Measurements from ENCODE around the gene AIM2.
"Not testable (repeated sequence)": the region's sequence is repeated elsewhere in the genome, so short reads cannot be mapped to it uniquely, and the experiment has no call there.

AIM2 gene, protein sequence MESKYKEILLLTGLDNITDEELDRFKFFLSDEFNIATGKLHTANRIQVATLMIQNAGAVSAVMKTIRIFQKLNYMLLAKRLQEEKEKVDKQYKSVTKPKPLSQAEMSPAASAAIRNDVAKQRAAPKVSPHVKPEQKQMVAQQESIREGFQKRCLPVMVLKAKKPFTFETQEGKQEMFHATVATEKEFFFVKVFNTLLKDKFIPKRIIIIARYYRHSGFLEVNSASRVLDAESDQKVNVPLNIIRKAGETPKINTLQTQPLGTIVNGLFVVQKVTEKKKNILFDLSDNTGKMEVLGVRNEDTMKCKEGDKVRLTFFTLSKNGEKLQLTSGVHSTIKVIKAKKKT

GRCh38 chr1:159076438-159077119 is at the start of gene AIM2:
Gene AIM2, minus strand, starts transcription at chr1:159076766. Its CDS starts 3,267 bp downstream, at chr1:159073499.
- DNase-seq (ENCODE audit: low spot score): no peak

- DNase-seq (ENCODE audit: low spot score): no peak
Observed at GRCh38 chr1:159123587-159123986, 47.0 kb upstream of the AIM2 start.

- DNase-seq (ENCODE audit: low spot score): no peak
Observed at GRCh38 chr1:159122005-159122621, 45.5 kb upstream of the AIM2 start.

GRCh38 chr1:159121526-159121925 is 45.0 kb upstream of the AIM2 start:
- DNase-seq (ENCODE audit: low spot score): no peak

GRCh38 chr1:159120317-159120716 is 43.8 kb upstream of the AIM2 start:
- DNase-seq (ENCODE audit: low spot score): no peak

GRCh38 chr1:159113596-159114433 is 37.2 kb upstream of the AIM2 start:
- no peak for DNase-seq (ENCODE audit: low spot score)

GRCh38 chr1:159103021-159103420 is 26.5 kb upstream of the AIM2 start:
- not testable (repeated sequence) for DNase-seq (ENCODE audit: low spot score)

GRCh38 chr1:159100589-159100988 is 24.0 kb upstream of the AIM2 start:
- DNase-seq (ENCODE audit: low spot score): no peak

DNA sequence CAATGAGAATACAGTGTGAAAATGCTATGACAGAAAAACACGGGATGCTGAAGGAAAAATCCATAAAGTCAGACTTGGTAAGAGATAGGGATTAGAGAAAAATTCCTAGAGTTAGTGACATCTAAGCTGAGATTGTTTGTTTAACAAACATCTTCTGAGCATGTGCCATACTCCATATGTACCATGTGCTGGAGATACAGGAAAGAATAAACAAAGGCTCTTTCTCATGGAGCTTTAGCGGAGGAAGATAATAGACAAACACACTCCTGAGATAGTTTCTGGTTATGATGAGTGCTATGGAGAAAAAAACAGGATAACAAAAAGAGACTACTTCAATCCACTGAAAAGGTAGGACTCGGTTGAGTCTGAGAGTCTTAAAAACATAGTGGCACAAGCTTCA is 22.0 kb upstream of the AIM2 start:
- no peak for DNase-seq (ENCODE audit: low spot score)

GRCh38 chr1:159092036-159092760 is 15.6 kb upstream of the AIM2 start:
- peak; percentile 56 for DNase-seq (ENCODE audit: low spot score)

DNA sequence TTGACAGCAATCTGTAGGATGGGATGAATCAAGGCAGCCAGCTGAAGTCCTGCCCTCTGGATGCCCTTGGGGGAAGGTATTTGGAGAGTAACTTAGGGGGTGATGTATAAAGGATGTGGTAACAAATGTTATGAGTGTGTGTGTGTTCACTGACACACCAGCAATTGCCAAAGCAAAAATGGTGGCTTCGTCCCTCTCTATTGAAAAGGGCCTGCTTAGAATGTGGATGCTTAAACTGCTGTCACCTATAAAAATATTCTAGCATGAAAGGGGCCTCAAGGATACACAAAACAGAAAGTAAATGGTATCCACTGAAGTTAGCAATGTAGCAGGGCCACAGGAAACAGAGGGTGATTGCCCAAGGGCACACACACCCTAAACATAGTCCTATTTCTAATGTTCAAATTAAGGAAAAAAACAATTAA is 15.1 kb upstream of the AIM2 start:
- DNase-seq (ENCODE audit: low spot score): peak; percentile 11

DNA sequence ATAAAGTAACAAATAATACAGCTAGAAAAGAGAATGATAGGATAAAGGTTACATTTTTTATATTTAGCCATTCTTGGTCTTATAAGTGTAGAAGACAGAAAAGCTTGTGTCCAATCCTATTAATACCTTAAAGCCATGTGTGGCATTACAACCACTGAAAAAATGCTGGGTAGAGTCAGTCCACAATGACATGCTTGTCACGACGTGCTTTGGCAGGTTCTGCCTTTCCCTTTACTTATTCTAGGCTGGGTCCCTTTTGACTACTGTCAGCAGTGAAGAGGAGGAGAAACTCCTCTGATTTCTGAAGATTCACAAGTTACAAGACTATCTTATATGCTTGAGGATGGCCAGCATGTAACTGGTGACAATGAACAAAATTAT is 14.6 kb upstream of the AIM2 start:
- no peak for DNase-seq (ENCODE audit: low spot score)

DNA sequence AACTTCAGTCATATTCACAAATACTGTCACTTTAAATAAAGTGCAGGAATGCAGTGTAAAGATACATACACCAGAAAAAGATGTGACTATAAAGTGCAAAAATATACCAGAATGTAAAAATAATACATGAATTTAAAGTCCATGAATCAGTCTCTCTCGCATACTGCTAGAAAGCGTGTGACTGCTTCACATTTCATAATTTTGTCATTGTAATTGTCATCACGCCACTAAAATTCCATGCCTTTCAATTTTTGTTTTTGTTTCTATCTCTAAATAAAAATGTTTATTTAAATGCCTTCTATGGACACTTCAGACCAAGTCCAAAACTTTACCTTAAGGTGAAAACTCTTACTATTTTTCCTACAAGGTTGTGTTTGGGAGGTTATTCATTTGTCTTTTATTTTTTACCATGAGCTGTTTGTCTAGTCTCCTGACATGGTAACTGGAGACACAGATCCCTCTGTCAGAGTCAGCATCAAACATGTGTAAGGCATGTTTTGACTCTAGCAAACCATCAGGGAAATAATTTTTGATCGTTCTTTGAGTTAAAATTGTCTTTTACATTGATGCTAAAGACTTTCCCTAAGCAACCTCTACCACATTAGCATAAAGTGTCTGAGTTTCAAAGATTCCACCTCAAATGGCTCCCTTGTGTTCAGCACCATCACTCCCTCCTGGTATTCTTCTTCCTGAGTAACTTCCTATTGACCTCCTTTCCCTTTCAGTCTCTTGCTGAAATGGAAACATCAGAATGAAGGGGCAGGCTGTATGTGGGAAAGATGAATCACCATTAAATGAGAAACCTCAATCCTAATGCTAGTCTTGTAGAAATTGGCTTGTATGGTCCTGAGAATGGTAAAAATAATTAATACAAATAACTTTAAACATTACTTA is 14.0 kb upstream of the AIM2 start:
- DNase-seq (ENCODE audit: low spot score): no peak

DNA sequence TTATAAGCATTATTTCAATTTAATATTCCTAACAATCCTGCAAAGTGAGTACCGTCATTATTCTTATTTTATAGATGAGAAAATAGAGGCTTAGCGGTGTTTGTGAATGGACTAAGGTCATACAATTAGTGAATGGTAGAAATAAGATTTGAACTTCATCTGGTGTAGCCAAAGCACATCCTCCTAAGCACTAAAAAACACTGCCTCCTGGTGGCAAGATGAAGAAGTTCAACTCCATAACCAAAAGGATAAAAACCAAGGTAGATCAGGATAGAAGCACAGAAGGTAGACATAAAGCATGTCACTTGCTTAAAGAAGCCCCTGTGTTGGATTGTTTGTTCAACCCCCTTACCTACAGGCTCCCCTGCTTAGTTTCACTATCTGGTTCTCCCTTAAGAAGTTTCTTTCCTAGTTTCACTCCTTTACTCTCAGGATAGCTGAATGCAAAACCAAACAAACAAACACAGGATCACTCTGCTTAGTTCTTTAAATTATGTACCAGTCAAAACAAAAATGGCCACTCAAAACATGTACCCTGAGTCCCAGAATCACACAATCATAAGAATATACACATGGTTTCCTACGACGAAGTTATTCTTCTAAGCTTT is 12.7 kb upstream of the AIM2 start:
- DNase-seq (ENCODE audit: low spot score): no peak

- no peak for DNase-seq (ENCODE audit: low spot score)
Observed at GRCh38 chr1:159088546-159089183, 12.1 kb upstream of the AIM2 start.

DNA sequence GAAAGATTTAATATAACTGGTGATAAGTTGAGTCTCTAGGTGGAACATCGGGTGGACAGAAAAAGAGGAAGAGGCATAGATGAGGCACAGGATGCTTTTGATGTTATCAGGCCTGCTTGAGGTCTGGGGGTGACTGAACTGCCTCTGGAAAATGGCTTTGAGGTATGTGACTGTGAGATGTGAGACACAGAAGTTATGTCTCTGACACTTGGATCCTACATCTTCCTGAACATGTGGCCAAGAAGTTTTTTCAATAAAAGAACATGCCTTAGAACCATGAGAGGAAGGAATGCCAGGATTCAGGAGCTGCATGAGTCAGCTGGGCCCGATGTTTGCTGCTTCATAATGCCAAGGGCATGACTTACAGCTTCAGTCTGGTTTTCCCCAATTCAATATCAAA is 11.5 kb upstream of the AIM2 start:
- DNase-seq (ENCODE audit: low spot score): peak; percentile 15

GRCh38 chr1:159084867-159085266 is 8.3 kb upstream of the AIM2 start:
- no peak for DNase-seq (ENCODE audit: low spot score)

GRCh38 chr1:159084152-159084551 is 7.6 kb upstream of the AIM2 start:
- no peak for DNase-seq (ENCODE audit: low spot score)

GRCh38 chr1:159083013-159083412 is 6.4 kb upstream of the AIM2 start:
- DNase-seq (ENCODE audit: low spot score): no peak

DNA sequence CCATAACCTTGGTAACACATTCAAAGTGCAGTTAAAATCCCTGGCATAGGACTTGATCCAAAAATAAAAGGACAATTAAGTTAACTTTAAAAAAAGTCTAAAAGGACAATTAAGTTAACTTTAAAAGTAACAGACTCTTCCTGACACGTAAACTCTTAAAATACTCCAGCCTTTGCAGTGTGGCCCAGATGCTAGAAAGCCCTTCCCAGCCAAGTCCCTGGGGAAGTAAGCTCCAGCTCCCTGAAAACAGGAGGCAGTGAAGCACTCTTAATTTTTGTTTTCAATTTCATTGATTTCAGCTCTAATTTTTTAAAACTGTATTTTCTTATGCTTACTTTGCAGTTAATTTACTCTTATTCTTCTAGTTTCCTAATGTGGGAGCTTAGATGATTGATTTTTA is 5.1 kb upstream of the AIM2 start:
- no peak for DNase-seq (ENCODE audit: low spot score)
